GM13976 (cell line): Measurements from ENCODE around the gene CDK18.
"Not testable (repeated sequence)": the region's sequence is repeated elsewhere in the genome, so short reads cannot be mapped to it uniquely, and the experiment has no call there.

Experiments used
- DNase-seq: peaks from one replicate; pipeline ENCODE4 v3.0.0; 2012; ENCODE audit warnings: low spot score
- in situ Hi-C: fragments of 300-500 bp; cut with MboI; formaldehyde crosslinking; loops from one replicate; pipeline ENCODE4 v1.12.0; 2022; ENCODE audit warnings: low sequenced_read_pairs, mixed read lengths, inconsistent platforms; ENCODE audit not compliant: unreplicated experiment
- TF ChIP-seq, protein P1 (sequence below): IDR thresholded peaks from 2 replicates; pipeline ENCODE4 v1.5.1; 2012; ENCODE audit warnings: borderline replicate concordance, mild to moderate bottlenecking; ENCODE audit not compliant: insufficient read depth; ENCODE audit errors: extremely low read depth, missing control alignments, control extremely low read depth

The CDK18 gene

GRCh38 chr1:205473966-205474365 lies 30.5 kb upstream of the CDK18 start:
- in situ Hi-C loops = no loop called here

GRCh38 chr1:205474571-205474970 lies 29.9 kb upstream of the CDK18 start:
- in situ Hi-C loops = no loop called here
- TF ChIP-seq, protein P1, sequence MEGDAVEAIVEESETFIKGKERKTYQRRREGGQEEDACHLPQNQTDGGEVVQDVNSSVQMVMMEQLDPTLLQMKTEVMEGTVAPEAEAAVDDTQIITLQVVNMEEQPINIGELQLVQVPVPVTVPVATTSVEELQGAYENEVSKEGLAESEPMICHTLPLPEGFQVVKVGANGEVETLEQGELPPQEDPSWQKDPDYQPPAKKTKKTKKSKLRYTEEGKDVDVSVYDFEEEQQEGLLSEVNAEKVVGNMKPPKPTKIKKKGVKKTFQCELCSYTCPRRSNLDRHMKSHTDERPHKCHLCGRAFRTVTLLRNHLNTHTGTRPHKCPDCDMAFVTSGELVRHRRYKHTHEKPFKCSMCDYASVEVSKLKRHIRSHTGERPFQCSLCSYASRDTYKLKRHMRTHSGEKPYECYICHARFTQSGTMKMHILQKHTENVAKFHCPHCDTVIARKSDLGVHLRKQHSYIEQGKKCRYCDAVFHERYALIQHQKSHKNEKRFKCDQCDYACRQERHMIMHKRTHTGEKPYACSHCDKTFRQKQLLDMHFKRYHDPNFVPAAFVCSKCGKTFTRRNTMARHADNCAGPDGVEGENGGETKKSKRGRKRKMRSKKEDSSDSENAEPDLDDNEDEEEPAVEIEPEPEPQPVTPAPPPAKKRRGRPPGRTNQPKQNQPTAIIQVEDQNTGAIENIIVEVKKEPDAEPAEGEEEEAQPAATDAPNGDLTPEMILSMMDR = no peak
- DNase-seq = no peak

More at GRCh38 chr1:205473966-205474365, 30.5 kb upstream of the CDK18 start:
- TF ChIP-seq, protein P1 = no peak
- no peak for DNase-seq

DNA sequence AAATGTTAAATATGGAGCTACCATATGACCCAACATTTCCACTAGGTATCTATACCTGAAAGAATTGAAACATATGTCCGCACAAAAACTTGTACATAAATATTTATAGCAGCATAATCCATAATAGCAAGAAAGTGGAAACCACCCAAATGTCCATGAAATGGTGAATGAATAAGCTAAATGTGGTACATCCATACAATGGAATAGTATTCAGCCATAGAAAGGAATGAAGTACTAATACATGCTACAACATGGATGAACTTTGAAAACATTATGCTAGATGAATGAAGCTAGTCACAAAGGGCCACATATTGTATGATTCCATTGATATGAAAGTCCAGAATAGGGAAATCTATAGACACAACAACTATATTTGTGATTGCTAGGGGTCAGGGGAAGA lies 28.6 kb upstream of the CDK18 start:
- in situ Hi-C loops = no loop called here
- no peak for DNase-seq
- TF ChIP-seq, protein P1 = no peak

DNA sequence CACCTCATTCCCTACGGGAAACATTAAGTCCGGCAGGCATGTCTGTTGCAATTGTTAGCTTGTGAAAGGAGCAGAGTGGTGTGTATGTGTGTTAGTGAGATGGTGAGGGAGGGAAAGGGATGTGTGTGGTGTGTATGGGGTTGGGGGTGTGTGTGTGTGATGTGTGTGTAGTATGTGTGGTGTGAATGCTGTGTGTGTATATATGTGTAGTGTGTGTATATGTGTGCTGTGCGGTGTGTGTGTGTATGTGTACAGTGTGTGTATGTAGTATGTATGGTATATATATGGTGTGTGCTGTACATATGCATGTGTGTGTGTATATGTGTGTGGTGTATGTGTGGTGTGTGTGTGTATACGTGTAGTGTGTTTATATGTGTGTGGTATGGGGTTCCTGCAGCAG lies 27.8 kb upstream of the CDK18 start:
- in situ Hi-C loops = no loop called here
- TF ChIP-seq, protein P1 = no peak
- DNase-seq = no peak

DNA sequence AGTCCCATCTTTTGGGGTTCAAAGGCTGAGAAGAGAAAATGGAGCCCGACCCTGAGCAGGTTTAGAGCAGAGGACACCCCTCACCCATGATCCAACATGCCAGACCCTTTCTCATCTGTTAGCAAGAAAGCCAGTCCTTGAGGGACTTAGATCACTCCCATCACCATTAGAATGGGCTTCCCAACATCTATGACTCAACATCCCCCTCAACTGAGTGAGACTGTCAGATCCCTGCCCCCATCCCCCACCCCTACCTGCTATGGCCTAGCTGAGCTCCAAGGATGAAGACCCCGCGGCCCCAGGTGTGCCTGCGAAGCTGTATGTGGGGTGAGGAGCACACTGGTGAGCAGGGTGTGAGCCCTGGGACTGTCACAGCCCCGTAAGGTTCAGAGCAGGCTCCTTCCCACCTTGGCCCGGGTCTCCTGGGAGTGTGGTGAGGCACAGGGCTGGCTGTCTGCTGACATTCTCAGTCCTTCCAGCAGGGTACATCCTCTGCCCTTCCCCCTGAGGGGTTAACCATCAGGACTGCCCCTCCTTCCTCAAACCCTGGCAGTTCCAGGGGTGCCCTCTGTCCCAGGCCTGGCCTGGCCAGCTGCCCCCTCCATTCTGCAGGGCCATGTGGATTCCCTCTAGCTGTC lies 27.2 kb upstream of the CDK18 start:
- no peak for DNase-seq
- in situ Hi-C loops = no loop called here
- TF ChIP-seq, protein P1 = no peak

GRCh38 chr1:205477759-205478247 lies 26.7 kb upstream of the CDK18 start:
- no peak for DNase-seq
- TF ChIP-seq, protein P1 = no peak
- in situ Hi-C loops = no loop called here

GRCh38 chr1:205478985-205479384 lies 25.5 kb upstream of the CDK18 start:
- DNase-seq, in situ Hi-C loops: not testable (repeated sequence)
